Stimulated activated naive CD4-positive, alpha-beta T cell treated with Interleukin-2 at 50 U/mL for 16 hours (primary cell): Measurements from ENCODE around the gene MAMSTR.
A peak's percentile ranks its signal among the peaks of the same experiment; 100 is the strongest.
"Not testable (repeated sequence)": the region's sequence is repeated elsewhere in the genome, so short reads cannot be mapped to it uniquely, and the experiment has no call there.

ENCODE experiments used
- DNase-seq: peaks from one replicate; lab custom pipeline; 2025; lab: John Stamatoyannopoulos, UW

Gene MAMSTR

DNA sequence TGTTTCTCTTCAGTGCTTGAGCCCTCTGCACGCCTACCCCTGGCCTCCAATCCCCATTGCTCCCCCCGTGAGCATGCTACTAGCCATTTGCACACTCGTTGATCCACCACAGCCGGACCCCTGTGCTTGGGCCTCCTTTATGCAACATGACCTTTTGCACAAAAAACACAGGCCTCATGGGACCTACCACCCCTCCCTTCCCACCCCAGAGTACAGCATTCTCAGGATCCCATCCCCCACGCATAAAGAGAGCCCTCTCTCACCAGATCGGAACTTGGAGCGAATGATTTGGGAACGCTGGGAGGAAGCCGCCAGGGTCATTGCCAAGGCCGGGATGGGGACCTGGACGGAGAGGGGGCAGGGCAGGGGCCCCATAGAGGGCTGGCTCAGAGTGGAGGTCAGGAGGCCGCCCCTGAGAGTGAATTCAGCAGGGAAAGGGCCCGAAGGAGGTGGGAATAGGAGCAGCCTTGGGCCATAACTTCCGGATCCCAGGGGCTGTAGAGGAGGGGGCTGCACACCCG is 754 bp downstream of the MAMSTR start:
- DNase-seq: no peak

DNA sequence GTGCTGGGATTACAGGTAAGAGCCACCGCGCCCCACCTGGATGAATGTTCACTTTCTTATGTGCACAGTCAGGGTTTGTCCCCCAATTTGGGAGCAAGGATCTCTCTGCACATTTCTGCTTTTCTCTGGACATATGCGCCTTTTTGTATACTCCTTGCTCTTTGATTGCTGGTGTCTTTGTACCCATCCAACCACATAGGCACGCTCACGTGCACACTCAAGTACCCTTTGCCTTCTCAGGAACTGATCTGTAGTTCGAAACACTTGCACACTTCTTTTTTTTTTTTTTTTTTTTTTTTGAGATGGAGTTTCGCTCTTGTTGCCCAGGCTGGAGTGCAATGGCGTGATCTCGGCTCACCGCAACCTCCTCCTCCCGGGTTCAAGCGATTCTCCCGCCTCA is 1.4 kb downstream of the MAMSTR start:
- not testable (repeated sequence) for DNase-seq

GRCh38 chr19:48716562-48717291 is 2.8 kb downstream of the MAMSTR start:
- DNase-seq: no peak

DNA sequence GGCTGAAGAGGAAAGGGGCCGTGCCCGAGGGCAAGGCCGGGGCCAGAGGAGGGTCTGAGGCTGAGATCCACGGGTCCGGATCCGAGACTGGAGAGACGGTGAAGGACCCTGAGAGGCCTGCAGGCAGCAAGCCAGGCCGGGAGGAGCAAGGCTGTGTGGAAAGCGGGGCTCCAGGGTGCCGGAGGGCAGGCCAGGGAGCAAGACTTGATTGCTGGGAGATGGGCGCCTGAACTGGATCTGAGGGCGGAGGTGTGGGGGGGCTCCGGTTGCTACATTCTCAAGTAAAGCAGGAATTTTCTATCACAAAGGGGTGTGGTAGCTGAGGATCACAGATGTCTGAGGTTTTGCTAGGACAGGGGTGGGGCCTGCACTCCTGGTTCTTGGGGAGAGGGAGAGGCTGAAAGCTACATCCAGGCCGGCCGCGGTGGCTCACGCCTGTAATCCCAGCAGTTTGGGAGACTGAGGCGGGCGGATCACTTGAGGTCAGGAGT is 3.8 kb downstream of the MAMSTR start:
- DNase-seq: no peak

DNA sequence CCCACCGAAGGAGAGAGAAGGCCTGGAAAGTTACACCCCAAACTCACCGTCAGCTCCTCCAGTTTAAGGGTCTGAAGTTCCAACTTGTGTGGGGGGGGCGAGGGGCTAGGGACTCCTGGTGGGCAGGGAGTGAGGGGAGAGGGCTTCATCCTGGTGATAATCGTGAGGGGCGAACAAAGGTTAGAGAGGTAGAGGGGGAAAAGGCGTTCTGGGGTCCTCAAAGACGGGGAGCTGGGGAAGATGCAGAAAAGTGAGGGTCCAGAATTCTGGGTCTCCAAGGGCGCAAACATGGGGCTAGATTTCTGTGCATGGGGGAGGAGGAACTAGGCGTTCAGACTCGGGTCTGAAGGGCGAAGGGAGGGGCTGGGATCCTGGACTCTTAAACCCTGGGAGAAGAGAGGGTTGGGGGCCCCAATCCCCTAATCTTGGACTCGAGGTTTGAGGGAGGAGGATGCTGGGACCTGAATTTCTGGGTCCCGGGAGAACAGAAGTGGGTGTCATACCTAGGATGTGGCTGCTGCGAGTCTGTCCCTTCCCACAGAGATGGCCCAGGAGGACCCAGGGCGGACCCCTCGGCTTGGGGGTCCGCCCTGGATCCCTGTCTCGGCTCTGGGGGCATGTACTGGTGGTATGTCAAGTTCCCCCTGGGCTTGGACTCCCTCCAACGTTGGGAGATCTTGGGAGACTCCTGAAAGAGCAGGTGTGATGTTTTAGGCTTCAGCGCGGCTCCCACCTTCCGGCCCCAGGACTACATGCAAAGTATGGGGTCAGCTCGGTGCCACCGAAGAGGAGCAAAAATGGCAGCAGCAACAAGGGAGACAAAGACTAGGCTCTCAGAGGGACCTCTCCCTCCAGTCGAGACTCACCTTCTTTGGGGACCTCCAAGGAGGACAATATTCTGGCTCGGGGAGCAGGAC is 4.5 kb downstream of the MAMSTR start:
- DNase-seq: no peak

DNA sequence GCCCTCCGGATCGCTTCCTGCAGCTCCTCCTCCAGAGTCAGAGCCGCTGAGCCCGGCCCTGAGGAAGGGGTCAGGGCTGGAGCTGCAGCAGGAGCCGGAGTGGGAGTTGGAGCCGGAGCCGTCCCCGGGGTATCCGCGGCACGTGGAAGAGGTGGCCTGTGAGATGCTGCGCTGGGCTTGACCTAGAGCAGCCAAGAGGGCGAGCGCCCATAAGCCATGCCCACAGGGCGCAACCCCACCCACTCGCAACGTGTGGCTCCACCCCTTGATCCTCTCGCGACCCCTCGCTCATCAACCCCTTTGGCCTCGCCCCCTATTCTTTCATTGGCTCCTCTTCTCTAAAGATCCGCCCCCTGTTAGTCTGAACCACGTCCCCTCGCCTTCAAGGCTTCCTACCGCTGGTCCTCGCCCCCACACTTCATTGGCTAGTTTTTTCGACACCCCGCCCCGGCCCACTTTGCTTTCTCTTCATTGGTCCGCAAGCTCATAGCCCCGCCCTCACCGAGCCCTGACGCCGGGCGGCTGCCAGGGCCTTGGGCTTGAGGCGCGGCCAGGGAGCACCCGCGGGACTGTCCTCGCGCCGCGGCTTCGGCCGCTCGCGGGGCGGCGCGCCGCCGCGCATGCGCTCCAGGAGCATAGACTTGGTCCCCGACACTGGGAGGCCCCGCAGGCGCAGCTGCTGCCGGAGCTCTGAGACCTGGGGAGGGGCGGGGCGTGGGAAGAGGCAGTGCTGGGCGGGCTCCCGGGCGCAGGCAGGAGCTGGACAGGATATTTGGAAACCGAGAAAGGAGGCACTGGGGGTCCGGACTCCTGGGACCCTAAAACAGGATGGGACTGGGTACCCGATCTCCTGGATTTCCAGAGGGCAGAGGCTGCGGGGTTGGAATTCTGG is 5.4 kb downstream of the MAMSTR start:
- DNase-seq: peak; percentile 98

GRCh38 chr19:48713041-48713863 is 6.3 kb downstream of the MAMSTR start:
- DNase-seq: no peak

DNA sequence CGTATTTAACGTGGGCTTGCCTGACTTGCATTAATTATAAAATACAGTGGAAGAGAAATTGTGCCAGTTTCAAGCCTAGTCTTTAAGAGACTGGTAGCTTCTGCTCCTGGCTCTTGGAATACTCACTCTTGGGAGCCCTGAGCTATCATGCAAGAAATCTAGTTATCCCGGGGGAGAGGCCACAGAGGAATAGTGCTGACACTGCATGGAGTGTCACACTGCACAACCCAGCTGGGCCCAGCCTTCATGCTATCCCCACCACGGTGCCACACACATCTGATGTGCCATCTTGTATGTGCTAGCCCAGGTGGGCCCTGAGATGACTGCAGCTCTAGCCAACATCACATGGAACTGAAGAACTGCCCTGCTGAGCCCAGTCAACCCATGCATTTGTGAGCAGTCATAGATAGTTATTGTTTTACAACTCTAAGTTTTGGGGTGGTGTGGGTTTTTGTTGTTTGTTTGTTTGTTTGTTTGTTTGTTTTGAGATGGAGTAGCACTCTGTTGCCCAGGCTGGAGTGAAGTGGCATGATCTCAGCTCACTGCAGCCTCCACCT is 8.3 kb downstream of the MAMSTR start:
- no peak for DNase-seq

DNA sequence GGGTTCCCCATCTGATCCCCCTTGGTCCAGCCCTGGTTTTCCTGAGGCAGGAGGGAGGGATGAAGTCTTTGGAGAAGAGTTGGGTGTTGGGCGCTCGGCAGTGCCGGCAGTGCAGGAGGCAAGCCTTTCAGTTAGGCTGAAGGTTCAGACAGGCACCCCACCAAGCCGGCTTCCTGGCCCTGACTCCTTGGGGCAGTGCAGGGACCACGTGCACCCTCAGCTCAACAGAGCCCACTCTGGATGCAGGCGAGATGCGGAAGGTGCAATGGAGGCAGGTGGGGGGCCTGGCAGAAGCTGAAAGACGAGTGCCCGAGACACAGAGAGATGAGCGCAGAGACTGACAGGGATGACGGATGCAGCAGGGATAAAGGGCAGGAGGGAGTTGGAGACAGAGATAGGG is 11.1 kb downstream of the MAMSTR start:
- no peak for DNase-seq

- no peak for DNase-seq
Observed at GRCh38 chr19:48705431-48705830, 14.1 kb downstream of the MAMSTR start.

DNA sequence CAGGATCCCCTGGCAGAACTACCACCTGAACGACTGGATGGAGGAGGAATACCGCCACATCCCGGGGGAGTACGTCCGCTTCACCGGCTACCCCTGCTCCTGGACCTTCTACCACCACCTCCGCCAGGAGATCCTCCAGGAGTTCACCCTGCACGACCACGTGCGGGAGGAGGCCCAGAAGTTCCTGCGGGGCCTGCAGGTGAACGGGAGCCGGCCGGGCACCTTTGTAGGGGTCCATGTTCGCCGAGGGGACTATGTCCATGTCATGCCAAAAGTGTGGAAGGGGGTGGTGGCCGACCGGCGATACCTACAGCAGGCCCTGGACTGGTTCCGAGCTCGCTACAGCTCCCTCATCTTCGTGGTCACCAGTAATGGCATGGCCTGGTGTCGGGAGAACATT is 16.2 kb downstream of the MAMSTR start:
- no peak for DNase-seq

GRCh38 chr19:48702701-48703100 is 16.8 kb downstream of the MAMSTR start:
- no peak for DNase-seq

DNA sequence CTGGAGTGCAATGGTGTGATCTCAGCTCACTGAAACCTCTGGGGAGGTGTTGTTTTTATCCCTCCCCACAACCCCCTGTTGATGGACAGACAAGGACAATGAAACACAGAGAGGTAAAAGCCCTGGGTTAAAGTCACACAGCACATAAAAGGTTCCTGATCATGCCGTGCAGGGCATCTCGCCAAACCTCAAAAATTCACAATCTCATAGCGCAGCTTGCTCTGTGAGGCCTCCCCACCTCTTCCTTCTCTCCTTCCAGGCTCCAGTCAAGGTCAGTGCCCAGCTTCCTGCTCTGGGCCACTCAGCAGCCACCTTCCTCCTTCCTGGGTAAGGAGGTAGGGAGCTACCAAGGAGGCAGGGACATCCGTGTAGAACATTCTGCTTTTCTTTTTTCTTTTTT is 21.5 kb downstream of the MAMSTR start:
- DNase-seq: no peak

- no peak for DNase-seq
Observed at GRCh38 chr19:48696353-48697010, 23.0 kb downstream of the MAMSTR start.

- DNase-seq: no peak
Observed at GRCh38 chr19:48695743-48696352, 23.7 kb downstream of the MAMSTR start, which contains the start of gene FUT2. Gene FUT2, plus strand, starts transcription at chr19:48695971. Its CDS starts 6,986 bp downstream, at chr19:48702957.

DNA sequence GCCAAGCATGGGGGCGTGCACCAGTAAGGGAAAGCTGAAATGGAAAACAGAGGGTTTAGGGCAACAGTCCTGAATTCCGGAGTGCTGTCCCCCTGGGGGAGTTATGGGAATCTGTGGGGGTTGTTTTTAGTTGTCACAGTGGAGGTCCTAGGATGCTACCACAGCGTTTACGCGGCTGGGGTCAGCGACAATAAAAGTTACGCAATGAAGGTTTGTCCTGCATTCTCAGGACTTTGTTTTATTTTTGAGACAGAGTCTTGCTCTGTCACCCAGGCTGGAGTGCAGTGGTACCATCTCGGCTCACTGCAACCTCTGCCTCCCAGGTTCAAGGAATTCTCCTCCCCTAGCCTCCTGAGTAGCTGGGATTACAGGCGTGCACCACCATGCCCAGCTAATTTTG is 25.9 kb downstream of the MAMSTR start:
- DNase-seq: not testable (repeated sequence)

DNA sequence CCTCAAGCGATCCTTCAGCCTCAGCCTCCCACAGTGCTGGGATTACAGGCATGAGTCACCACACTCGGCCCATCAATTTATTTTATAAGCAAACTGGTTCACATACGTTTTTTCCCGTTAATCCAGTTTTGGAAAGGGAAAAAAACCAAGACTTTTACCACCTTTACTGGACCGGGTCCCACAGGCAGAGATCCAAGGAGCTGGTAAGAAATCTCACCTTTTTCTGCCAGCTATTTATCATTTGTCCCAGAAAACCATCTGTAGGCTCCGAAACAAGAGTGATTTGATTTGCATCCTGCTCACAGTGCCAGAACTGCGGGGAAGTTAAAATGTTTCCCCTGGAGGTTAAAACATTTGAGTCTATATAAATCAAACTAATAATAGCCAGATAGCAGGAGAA is 30.1 kb downstream of the MAMSTR start:
- no peak for DNase-seq

GRCh38 chr19:48687776-48688175 is 31.7 kb downstream of the MAMSTR start:
- DNase-seq: no peak

DNA sequence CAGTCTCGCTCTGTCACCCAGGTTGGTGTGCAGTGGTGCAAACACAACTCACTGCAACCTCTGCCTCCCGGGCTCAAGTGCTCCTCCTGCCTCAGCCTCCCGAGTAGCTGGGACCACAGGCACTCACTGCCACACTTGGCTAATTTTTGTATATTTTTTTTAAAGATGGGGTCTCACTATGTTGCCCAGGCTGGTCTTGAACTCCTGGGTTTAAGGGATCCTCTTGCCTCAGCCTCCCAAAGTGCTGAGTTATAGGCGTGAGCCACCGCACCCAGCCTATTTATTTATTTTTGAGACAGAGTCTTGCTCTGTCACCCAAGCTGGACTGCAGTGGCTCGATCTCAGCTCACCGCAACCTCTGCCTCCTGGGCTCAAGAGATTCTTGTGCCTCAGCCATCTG is 32.9 kb downstream of the MAMSTR start:
- DNase-seq: not testable (repeated sequence)
